HG03575 (cell line): Measurements from ENCODE around the gene GGNBP2.
"Not testable (repeated sequence)": the region's sequence is repeated elsewhere in the genome, so short reads cannot be mapped to it uniquely, and the experiment has no call there.

Experiments used
- ATAC-seq: cut with Tn5 transposase; IDR thresholded peaks from one replicate; pipeline ENCODE4 v1.9.1; 2021; ENCODE audit not compliant: unreplicated experiment, insufficient number of reproducible peaks, low FRiP score; ENCODE audit errors: extremely low read depth

GGNBP2 gene, protein sequence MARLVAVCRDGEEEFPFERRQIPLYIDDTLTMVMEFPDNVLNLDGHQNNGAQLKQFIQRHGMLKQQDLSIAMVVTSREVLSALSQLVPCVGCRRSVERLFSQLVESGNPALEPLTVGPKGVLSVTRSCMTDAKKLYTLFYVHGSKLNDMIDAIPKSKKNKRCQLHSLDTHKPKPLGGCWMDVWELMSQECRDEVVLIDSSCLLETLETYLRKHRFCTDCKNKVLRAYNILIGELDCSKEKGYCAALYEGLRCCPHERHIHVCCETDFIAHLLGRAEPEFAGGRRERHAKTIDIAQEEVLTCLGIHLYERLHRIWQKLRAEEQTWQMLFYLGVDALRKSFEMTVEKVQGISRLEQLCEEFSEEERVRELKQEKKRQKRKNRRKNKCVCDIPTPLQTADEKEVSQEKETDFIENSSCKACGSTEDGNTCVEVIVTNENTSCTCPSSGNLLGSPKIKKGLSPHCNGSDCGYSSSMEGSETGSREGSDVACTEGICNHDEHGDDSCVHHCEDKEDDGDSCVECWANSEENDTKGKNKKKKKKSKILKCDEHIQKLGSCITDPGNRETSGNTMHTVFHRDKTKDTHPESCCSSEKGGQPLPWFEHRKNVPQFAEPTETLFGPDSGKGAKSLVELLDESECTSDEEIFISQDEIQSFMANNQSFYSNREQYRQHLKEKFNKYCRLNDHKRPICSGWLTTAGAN

DNA sequence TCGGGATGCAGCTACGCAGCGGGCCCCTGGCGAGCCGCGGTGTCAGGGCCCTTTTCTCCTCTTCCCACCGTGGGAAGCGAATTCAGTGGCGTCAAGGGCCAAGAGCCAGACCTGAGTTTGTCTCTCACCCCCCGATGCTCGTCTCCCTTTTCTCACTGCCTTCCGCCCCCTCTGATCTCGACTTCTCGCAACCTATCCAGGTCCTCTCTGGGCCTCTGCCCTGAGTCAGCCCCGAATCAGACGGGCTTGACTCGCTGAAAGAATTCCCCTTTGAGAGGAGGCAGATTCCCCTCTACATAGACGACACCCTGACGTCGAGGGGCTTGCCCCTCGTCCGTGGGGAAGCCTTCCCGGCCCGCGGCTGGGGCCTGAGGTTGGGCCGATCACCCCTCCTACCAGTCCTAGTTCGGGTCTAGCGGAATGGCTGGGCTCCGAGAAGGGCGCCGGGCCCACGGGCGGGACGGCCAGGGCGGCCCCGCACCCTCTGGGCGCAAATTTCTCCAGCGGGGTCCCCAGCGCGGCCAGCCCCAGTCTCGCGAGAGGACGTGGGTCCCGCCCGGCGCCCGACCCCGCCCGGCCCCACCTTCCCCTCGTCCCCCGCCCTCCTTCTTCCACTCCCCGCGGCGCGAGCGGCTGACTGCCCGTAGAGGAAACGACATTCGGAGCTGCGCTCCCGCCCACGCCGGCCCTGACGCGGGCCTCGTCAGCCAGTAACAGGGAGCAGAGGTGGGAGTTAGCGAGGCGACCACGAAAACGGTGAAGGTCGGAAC is at the start of gene GGNBP2:
TSS of gene GGNBP2 (plus strand) at position 613 of the 770 bp plus-strand sequence. CDS start 806 bp downstream, outside the sequence.
- ATAC-seq, result no peak

DNA sequence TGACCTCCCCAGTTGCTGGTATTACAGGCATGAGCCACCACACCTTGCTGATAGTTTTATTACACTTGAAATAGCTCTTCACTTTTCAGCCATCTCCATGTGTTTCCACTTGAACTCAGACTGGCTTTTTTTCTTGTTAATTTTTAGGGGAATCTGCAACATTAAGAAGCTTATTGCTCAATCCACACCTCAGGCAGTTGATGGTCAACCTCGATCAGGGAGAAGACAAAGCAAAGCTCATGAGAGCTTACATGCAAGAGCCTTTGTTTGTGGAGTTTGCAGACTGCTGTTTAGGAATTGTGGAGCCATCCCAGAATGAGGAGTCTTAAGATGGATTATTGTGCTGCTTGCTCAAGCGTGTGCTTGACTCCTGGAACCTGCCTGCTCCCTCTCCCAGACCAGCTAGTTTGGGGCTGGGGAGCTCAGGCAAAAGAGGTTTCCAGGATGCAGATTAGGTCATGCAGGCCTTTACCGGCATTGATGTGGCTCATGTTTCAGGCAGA is 49.6 kb upstream of the GGNBP2 start:
- no peak for ATAC-seq

DNA sequence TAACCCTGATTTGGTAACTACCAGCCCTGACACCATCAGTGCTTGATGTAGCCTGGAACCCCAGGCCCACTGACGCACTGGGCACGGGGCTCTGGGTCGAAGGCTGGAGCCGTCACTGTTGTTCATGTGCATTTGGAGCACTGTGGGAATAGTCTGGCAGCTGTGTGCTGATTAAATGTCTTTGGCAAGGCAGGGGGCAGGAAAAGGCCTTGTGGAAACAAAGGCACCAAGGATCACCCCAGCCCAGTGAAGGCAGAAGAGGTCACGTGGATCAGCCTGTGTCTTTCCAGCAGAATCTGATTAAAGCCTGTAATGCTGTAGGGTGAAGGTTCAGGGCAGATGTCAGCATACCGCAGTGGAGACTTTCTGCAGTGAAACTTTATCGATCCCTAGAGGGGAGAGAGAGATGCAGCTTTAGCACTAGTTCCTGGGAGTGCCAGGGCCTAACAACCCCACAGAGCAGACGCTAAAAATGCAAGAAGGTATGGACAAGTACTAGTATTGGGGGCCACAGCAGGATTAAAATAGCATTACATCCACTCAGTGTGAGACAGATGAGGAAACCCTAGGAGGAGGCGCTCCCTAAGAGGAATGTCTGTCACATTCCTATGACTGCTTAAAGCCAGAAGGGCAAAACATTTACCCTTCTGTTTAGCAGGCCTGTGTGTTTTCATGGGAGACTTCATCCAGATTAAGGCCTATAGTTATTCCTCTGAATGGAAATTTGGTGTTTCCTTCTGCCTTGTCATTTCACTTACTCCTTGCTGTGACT is 48.5 kb upstream of the GGNBP2 start:
- ATAC-seq, result no peak

DNA sequence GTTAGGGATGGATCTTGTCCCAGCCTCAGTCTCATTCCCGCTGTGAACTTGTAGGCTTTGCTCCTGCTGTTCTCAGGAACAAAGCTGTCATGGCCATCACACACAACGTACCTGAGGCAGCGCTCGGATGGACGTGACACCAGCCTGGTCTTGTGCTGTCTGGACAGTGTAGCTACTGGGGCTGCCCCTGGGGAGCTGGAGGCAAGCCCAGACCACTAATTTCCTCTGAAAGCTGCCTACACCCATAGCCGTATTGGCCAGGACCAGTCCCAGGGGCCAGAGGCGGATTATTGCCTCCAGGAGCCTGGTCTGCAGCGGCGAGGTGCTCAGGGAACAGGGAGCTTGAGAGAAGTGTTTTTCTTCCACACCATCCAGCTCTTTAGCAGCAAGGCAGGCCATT is 46.6 kb upstream of the GGNBP2 start:
- ATAC-seq, result no peak

DNA sequence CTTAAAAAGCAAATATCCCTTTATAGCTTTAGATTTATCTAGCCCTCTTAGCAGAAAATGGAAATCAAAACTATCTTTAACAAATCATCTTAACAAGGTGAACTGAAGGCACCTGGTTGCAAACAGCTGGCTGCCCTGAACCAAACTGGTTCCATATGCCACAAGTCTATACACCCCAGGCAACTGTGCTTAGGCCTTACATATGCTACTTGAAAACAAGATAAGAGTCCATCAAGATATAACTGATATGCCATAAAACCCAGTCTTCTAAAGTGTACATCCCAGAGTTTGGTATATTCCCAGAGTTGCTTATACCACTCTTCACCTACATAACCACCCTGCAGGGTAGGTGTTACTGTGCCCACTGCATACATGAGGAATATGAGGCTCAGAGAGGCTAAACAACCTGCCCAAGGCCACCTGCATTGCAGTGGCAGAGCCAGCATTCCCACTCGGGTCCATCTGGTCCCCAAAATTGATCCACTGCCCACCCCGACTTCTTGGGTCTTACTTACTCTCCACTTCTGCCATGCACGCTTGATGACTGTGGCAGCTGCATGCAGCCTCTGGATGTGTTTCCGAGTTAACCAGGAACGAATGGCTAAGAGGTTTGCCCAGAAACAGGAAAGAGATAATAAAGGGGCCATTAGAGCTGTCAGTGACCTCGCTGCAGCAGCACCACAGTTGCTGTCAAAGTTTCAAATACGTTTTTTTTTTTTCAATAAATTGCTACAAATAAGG is 46.0 kb upstream of the GGNBP2 start:
- no peak for ATAC-seq

DNA sequence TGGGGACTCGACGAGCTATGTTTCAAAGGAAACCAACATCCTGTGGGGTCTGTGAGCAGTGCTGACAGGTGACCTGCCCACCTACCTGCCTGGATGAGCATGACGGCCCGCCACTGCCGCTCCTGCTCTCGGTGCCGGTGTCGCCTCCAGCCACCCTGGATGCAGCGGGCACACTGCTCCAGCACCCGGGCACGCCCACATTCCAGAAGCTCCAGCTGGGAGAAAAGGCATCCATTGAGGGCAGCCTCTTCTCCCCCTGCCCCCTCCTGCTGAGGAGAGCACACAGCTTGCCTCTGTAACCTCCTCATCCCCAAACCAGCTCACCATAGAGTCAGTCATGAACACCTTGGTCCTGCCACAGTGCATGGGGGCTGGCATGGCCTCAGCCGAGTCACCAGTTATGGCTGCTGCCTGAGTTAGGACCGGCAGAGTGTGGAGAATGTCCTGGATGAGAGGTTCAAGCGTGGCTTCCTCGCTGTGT is 43.9 kb upstream of the GGNBP2 start:
- no peak for ATAC-seq

DNA sequence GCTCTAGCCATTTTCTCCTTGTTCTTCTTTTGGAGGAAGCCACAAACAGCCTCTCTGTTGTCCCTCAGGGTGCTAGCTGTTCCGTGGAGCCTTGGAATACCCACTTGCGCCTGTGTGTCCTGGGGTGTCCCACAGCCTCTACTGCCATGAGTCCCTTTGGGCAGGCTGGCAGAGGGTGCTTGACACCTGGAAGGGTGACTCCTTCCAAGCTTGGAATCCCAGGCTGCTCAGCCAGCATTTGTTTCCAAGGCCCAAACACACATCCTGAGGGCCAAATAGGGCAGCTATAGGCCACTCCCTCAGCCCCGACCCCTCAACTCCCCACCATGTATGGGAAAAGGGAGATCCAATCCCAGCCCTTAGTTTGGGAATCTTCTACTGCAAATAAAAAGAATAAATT is 43.4 kb upstream of the GGNBP2 start:
- ATAC-seq, result no peak

DNA sequence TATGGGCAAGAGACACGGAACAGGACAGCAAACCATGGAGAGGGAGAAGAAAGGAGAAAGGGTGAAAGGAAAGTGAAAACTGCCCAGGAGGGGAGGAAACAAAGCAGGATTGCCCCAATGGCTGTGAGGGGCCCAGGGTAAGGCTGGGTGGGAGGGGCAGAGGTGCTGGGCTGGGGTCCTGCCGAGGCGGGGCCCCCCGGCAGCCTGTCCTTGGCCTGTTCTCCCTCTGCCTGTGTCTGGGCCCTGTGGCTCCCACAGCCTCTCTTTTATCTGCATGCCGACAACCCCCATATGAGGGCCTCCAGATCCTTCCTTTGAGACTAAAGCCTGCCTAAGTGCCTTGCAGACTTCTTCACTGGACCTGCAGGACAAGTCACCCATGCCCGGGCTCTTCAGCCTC is 42.8 kb upstream of the GGNBP2 start:
- no peak for ATAC-seq

DNA sequence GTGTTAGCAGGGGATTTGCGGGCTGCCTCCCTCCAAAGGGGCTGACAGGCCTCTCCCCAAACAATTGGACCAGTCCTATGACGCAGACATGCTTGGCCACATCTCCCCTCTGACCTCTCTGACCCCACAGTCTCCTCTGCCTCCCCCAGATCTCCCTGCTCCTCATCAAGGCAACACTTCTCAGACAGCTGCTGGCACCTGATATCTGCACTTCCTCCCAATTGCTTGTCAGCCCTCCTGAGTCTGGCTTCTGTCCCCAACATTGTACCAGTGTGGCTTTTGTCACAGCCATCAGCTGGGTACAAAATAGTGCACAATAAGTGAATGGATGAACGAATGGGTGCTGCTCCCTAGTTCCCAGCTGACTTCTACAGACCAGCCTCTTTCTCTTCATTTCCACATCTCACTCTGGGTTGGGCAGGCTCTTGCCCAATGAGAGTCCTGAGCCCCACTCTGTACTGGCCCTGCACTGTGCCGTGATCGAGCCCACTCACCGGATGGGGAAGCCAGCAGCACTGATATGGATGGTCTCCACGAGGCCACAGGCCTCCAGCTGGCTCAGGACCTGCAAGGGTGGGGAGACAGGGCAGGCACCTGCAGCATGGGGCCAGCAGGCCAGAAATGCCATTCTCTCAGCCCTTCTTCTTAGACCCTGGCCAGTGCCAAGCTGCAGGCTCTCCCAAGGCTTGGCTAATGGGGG is 41.1 kb upstream of the GGNBP2 start:
- ATAC-seq, result no peak

DNA sequence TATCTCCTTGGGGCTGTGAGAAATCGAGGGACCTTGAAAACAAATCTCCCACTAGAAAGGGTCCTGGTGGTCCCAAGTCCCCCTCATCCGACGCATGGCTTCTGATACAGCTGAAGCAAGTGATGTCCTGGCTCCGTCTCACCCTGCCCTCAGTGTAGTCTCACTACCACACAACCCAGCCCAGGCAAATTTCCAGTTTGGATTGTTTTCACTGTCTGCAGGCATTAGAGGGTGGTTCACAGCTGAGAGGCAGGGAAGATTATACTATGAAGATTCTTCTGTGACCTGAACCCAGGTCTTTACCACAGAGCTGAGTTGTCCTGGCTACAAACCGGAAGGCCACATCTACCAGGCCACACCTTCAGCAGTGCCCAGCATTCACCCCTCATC is 40.6 kb upstream of the GGNBP2 start:
- ATAC-seq, result no peak

DNA sequence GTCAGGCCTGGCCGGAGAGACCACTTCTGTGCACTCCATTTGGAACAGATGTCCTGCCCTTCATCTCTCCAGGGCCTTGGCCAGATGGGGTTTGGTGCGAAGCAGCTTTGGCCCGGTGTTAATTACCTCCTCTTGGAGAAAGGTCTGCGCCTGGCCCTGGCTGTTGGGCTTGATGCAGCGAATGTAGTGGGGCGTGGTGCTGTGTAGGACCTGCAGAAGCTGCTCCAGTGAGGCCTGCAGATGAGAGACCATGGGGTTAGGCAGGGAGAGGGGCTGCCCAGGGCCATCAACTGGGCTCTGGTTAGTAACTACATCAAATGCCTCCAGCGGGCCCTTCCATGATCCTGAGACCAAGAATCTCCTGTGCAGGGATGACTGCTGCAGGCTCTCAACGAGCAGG is 39.5 kb upstream of the GGNBP2 start:
- ATAC-seq, result no peak

DNA sequence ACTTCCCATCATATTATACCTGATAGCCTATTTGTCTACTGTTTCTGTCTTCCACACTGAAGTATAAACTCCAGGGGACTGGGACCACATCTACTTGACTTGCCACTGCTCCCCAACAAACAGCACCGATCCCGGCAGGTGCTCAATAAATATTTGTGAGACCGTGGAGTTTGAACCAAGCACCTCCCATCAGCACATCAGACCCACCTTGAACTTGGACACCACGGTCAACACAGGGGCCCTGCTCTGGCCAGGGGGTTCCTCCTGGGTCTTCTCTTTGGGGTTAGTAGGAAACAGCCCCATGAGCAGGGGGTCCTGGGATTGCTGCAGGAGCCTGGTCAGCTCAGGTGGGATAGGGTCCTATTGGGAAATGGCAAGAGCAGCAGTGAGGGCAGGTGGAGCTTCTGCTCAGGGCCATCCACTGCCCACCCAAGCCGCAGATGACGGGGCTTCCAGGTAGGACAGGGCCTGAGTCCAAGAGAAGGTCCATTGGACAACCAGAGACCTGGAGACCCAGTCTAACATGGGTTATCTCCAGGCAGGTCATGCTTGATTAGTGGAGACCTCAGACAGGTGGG is 38.4 kb upstream of the GGNBP2 start:
- no peak for ATAC-seq

DNA sequence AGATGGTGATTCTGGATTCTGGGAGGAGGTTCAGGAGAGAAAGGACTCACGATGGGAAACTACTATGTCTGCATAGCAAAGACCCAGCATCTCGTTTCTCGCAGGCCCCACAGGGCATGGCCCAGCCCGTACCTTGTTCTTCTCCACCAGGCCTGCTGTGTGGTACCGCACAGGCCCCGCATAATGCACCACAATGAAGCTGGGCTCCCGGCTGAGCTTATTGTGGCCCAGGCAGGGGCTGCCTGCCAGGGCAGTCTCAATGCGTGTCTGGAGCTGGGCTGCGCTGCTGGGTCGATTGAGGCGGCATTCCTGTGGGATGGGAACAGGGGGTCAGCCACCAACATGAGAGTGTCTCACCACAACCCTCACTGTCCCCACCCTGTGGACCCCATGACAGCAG is 37.9 kb upstream of the GGNBP2 start:
- no peak for ATAC-seq

DNA sequence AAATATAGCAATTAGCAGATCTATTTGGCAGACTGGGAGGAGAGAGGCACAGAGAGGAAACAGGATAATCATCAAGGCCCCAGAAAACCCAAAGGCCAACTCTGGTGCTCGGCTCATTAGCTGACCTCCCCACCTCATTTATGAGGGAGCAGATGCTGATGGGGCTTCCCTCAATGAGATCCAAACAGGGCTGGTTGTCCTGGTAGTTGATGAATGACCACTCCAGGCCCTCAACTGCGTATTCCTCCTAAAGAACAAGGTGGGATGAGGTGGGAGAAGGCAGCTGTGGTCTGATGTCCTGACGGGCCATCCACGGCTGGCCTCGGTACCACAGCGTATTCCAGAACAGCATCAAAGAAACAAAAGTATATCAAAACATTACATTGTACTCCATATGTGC is 37.5 kb upstream of the GGNBP2 start:
- ATAC-seq, result no peak

DNA sequence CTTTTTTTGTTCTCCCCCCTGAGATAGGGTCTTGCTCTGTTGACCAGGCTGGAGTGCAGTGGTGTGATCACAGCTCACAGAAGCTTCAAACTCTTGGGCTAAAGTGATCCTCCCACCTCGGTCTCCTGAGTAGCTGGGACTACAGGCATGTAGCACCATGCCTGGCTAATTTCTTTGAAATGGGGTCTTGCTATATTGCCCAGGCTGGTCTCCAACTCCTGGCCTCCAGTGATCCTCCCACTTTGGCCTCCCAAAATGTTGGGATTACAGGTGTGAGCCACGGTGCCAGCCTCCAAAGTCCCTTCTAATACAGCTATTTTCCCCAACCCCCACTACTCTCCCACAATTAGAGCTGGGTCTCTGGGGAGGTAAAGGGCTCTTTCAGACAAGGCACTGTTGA is 36.3 kb upstream of the GGNBP2 start:
- not testable (repeated sequence) for ATAC-seq

DNA sequence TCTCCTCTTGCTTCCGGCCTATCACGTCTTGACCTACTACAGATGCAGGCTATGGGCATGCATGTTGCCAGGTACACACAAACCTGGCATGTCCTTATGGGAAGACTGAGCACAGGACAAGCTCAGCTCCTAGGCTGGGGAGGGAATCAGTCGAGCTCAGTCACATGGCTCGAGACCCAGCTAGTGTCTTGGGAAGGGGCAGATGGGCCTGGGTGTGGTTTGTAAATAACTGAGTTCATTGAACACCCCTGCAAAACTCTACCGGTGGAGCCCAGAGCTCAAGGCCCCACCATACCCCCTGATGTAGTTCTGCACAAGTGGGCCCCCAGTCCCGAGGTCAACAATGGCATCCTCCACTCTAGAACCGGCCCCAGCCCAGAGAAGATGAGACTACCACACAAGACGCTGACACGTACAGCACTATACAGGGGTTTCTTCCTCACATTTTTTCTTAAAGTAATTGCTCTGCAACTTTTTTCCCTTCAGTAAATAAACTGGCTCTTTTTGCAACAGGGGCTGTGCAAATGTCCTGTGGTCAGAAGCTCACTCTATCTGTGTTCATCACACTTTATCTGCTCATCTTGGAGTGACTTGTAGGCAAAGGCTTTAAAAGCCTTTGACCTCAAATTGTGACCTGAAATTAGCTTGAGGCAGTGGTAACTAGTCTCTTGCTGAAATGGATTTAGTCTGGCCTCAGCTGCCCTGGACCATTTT is 35.3 kb upstream of the GGNBP2 start:
- ATAC-seq, result no peak

DNA sequence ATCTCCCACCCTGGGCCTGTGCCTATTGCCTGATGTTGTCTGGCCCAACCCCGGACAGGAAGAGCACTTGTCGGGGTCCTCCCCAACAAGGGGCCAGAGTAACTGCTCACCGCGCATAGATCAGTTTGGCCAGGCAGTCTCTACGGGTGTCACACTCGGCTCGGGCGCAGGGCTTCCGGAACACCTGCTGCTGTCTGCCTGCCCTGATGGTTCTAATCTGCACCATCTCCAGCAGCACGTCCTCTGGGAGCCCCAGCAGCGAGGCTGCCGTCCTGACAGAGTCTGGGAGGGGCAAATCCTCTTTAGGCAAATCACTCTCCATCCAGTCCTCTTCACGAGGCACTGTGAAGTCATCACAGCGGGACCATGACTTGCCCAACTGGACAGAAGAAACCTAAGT is 34.1 kb upstream of the GGNBP2 start:
- no peak for ATAC-seq
